Liver (tissue), 9 donors: Measurements from ENCODE around the gene SLC6A11. TPM values are rescaled to one million over a fixed set of nuclear protein-coding genes. Genes with fewer than 3 reads are reported as not detected.

Experiments
- DNase-seq: peaks from one replicate; pipeline ENCODE4 v3.0.0-alpha.2; 2017; ENCODE audit warnings: low spot score
- H3K27ac ChIP-seq, 2 donors: one replicate each; pipeline ENCODE4 v1.7.0; 2013; ENCODE audit warnings: inconsistent platforms in 2 of 2, low read length in 2 of 2, control low read depth in 1 of 2, low read depth in 1 of 2, mild to moderate bottlenecking in 1 of 2
- H3K27me3 ChIP-seq, 4 donors: one replicate each; pipeline versions ENCODE4 v1.6.1 to v1.7.0; 2013; ENCODE audit warnings: low read length in 3 of 4, inconsistent platforms in 1 of 4, mild to moderate bottlenecking in 1 of 4, moderate library complexity in 1 of 4; ENCODE audit not compliant: control insufficient read depth in 4 of 4, insufficient read depth in 4 of 4
- H3K36me3 ChIP-seq, 4 donors: one replicate each; pipeline versions ENCODE4 v1.6.1 to v1.7.0; 2013; ENCODE audit warnings: low read length in 3 of 4, mild to moderate bottlenecking in 3 of 4, low read depth in 1 of 4, moderate library complexity in 1 of 4; ENCODE audit not compliant: control insufficient read depth in 4 of 4, insufficient read depth in 3 of 4
- H3K4me1 ChIP-seq, 4 donors: one replicate each; pipeline versions ENCODE4 v1.6.1 to v1.7.0; 2013; ENCODE audit warnings: low read length in 3 of 4, mild to moderate bottlenecking in 3 of 4, moderate library complexity in 1 of 4; ENCODE audit not compliant: control insufficient read depth in 4 of 4, insufficient read depth in 4 of 4
- H3K4me3 ChIP-seq, 3 donors: one replicate each; pipeline versions ENCODE4 v1.6.1 to v1.7.0; 2013; ENCODE audit warnings: low read length in 3 of 3, control low read depth in 1 of 3, low read depth in 1 of 3, mild to moderate bottlenecking in 1 of 3
- H3K9ac ChIP-seq, 2 donors: one replicate each; pipeline ENCODE4 v1.7.0; 2013; ENCODE audit warnings: low read length in 2 of 2, mild to moderate bottlenecking in 2 of 2, moderate library complexity in 2 of 2, control low read depth in 1 of 2, low read depth in 1 of 2
- H3K9me3 ChIP-seq, 4 donors: one replicate each; pipeline versions ENCODE4 v1.6.1 to v1.7.0; 2013; ENCODE audit warnings: low read length in 3 of 4; ENCODE audit not compliant: control insufficient read depth in 4 of 4
- CTCF ChIP-seq: fragments of 150-350 bp; IDR thresholded peaks from 2 replicates; pipeline ENCODE4 v1.5.1; 2017; ENCODE audit warnings: improper control_type of control experiment, low read depth, low read length; ENCODE audit not compliant: missing input control
- EGR1 ChIP-seq, 2 donors: IDR thresholded peaks; 2 replicates each; pipeline ENCODE4 v1.6.1; 2016 to 2018; ENCODE audit warnings: antibody characterized with exemption in 2 of 2, low read depth in 2 of 2
- FOXA1 ChIP-seq: IDR thresholded peaks from 2 replicates; pipeline ENCODE4 v1.6.1; 2016; ENCODE audit warnings: antibody characterized with exemption
- FOXA2 ChIP-seq: IDR thresholded peaks from 2 replicates; pipeline ENCODE4 v1.6.1; 2016; ENCODE audit warnings: antibody characterized with exemption
- HNF4A ChIP-seq, 2 donors: conservative IDR thresholded peaks; 2 replicates each; pipeline ENCODE4 v1.6.1; 2016; ENCODE audit warnings: antibody characterized with exemption in 2 of 2, mild to moderate bottlenecking in 2 of 2
- MAX ChIP-seq: IDR thresholded peaks from 2 replicates; pipeline ENCODE4 v1.6.1; 2016; ENCODE audit warnings: antibody characterized with exemption
- NR2F2 ChIP-seq: IDR thresholded peaks from 2 replicates; pipeline ENCODE4 v1.6.1; 2016; ENCODE audit warnings: antibody characterized with exemption
- RAD21 ChIP-seq, 2 donors: IDR thresholded peaks; 2 replicates each; pipeline ENCODE4 v1.6.1; 2016; ENCODE audit warnings: antibody characterized with exemption in 2 of 2, mild to moderate bottlenecking in 2 of 2
- RXRA ChIP-seq, 2 donors: IDR thresholded peaks; 2 replicates each; pipeline ENCODE4 v1.6.1; 2017 to 2018; ENCODE audit warnings: antibody characterized with exemption in 2 of 2, mild to moderate bottlenecking in 1 of 2
- SP1 ChIP-seq: IDR thresholded peaks from 2 replicates; pipeline ENCODE4 v1.6.1; 2018; ENCODE audit warnings: antibody characterized with exemption, mild to moderate bottlenecking
- TAF1 ChIP-seq: conservative IDR thresholded peaks from 2 replicates; pipeline ENCODE4 v1.6.1; 2016; ENCODE audit warnings: antibody characterized with exemption, mild to moderate bottlenecking
- YY1 ChIP-seq: IDR thresholded peaks from 2 replicates; pipeline ENCODE4 v1.6.1; 2016; ENCODE audit warnings: antibody characterized with exemption, mild to moderate bottlenecking
- ZBTB33 ChIP-seq: IDR thresholded peaks from 2 replicates; pipeline ENCODE4 v1.6.1; 2016; ENCODE audit warnings: antibody characterized with exemption
- WGBS: extraction: QIAGEN DNeasy Blood & Tissue Kit; methylation state at CpG from one replicate; pipeline ENCODE4 v1.1.7; 2013; 5-methylcytosine and 5-hydroxymethylcytosine counted together
- polyA plus RNA-seq, 2 donors: library from polyadenylated mRNA; stranded (reverse) in 1 of 2; unstranded in 1 of 2; fragments of 200-250 nt in 1 of 2; fragments of >200 nt in 1 of 2; fragmentation: Nextera tagmentation in 1 of 2; extraction: Ambion mirVana in 1 of 2; gene quantifications; one replicate each; pipeline versions ENCODE4 v1.2.1 to v1.2.3, GENCODE V29; 2013 to 2015
- total RNA-seq, 2 donors: library from RNA; depleted of rRNA; stranded (reverse); fragments of >200 nt; gene quantifications; one replicate each; pipeline ENCODE4 v1.2.3, GENCODE V29; 2014
- TF ChIP-seq, protein P1 (sequence below): IDR thresholded peaks from 2 replicates; pipeline ENCODE4 v1.6.1; 2016; ENCODE audit warnings: antibody characterized with exemption, mild to moderate bottlenecking
- donor health status: healthy.
- donor health status: healthy.
- donor health status: healthy.
- donor health status: healthy.
- donor health status: healthy.

SLC6A11 gene
- total and polyA plus RNA-seq, 4 donors: under 0.01 to 7.1 (median 0.01) TPM; not detected in 1

GRCh38 chr3:10774825-10775224 lies 41.2 kb upstream of the SLC6A11 start:
- Histone ChIP-seq H3K9ac (no peak overlapping the region), H3K36me3 (no peaks in the 10 kb centered on the region), H3K9me3 (peaks cover 0 to 3% (median 3%) of the 10 kb centered on the region in 4 donors), H3K4me3 (no peak overlapping the region), H3K27me3 (peaks cover 0 to 4% (median 0%) of the 10 kb centered on the region in 4 donors), H3K27ac (no peak overlapping the region), H3K4me1 (no peaks in the 10 kb centered on the region)
- WGBS: 74% methylated on average over 8 of the region's 8 CpGs
- TF ChIP-seq HNF4A (conservative IDR thresholded peaks at IDR 0.05): no peak
- TF ChIP-seq EGR1 (IDR thresholded peaks at IDR 0.05; ENCODE audit: low read depth in 2 of 2): no peak
- no peak for TF ChIP-seq SP1
- no peak for TF ChIP-seq CTCF
- TF ChIP-seq RAD21 (IDR thresholded peaks at IDR 0.05): no peak
- no peak for TF ChIP-seq ZBTB33
- TF ChIP-seq RXRA (IDR thresholded peaks at IDR 0.05): no peak
- TF ChIP-seq MAX: no peak
- TF ChIP-seq YY1: no peak
- TF ChIP-seq, protein P1, sequence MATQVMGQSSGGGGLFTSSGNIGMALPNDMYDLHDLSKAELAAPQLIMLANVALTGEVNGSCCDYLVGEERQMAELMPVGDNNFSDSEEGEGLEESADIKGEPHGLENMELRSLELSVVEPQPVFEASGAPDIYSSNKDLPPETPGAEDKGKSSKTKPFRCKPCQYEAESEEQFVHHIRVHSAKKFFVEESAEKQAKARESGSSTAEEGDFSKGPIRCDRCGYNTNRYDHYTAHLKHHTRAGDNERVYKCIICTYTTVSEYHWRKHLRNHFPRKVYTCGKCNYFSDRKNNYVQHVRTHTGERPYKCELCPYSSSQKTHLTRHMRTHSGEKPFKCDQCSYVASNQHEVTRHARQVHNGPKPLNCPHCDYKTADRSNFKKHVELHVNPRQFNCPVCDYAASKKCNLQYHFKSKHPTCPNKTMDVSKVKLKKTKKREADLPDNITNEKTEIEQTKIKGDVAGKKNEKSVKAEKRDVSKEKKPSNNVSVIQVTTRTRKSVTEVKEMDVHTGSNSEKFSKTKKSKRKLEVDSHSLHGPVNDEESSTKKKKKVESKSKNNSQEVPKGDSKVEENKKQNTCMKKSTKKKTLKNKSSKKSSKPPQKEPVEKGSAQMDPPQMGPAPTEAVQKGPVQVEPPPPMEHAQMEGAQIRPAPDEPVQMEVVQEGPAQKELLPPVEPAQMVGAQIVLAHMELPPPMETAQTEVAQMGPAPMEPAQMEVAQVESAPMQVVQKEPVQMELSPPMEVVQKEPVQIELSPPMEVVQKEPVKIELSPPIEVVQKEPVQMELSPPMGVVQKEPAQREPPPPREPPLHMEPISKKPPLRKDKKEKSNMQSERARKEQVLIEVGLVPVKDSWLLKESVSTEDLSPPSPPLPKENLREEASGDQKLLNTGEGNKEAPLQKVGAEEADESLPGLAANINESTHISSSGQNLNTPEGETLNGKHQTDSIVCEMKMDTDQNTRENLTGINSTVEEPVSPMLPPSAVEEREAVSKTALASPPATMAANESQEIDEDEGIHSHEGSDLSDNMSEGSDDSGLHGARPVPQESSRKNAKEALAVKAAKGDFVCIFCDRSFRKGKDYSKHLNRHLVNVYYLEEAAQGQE: no peak
- DNase-seq: no peak

GRCh38 chr3:10775259-10775658 lies 40.8 kb upstream of the SLC6A11 start:
- peaks cover 0 to 4% (median 0%) of the 10 kb centered on the region in 4 donors for H3K27me3 ChIP-seq
- WGBS: 75% methylated on average over 8 of the region's 8 CpGs
- H3K9me3 ChIP-seq: peaks cover 0 to 3% (median 3%) of the 10 kb centered on the region in 4 donors
- H3K27ac ChIP-seq: no peak overlapping the region
- DNase-seq: no peak
- TF ChIP-seq NR2F2 (no peak), CTCF (no peak), FOXA1 (no peak), ZBTB33 (no peak), MAX (no peak), FOXA2 (no peak), TAF1 (no peak)
- H3K9ac ChIP-seq: no peak overlapping the region
- H3K36me3 ChIP-seq: no peaks in the 10 kb centered on the region
- no peaks in the 10 kb centered on the region for H3K4me1 ChIP-seq
- no peak overlapping the region for H3K4me3 ChIP-seq
